Panc1 (cell line): Measurements from ENCODE around the gene CEP57. TPM values are rescaled to one million over a fixed set of nuclear protein-coding genes. Genes with fewer than 3 reads are reported as not detected.
"Not testable (repeated sequence)": the region's sequence is repeated elsewhere in the genome, so short reads cannot be mapped to it uniquely, and the experiment has no call there.

ENCODE experiments used
- ATAC-seq: fragments of 200-7000 bp; cut with Tn5 transposase; 2 replicates; pipeline ENCODE4 v1.9.1; 2020; ENCODE audit warnings: mild to moderate bottlenecking, moderate library complexity
- BruUV-seq: library from RNA; stranded (reverse); fragments of 400-500 nt; replicated peaks from 2 replicates; lab custom pipeline; 2021; lab: Mats Ljungman, UMichigan
- CTCF ChIA-PET: fragments of 300-600 bp; sonication (Branson Sonifier 250); formaldehyde crosslinking; loops from one replicate; lab custom pipeline; 2022; ENCODE audit warnings: antibody characterized with exemption; lab: Charles Lee
- POLR2A ChIA-PET: fragments of 300-600 bp; sonication (Branson Sonifier 250); formaldehyde crosslinking; loops from one replicate; lab custom pipeline; 2022; ENCODE audit warnings: antibody characterized with exemption; lab: Charles Lee
- DNase-seq: peaks from one replicate; pipeline ENCODE4 v3.0.0-alpha.2; 2010; ENCODE audit warnings: low read depth, low spot score
- H3K27ac ChIP-seq: 2 replicates; pipeline ENCODE4 v1.5.1; 2011; ENCODE audit warnings: mild to moderate bottlenecking, low read length, inconsistent platforms
- H3K27me3 ChIP-seq: fragments of 200-500 bp; sonication (Bioruptor generic); 2 replicates; pipeline ENCODE4 v1.6.0; 2014; ENCODE audit warnings: low read length, inconsistent platforms; ENCODE audit not compliant: control insufficient read depth, insufficient read depth
- H3K36me3 ChIP-seq: fragments of 200-500 bp; sonication (Bioruptor generic); 2 replicates; pipeline ENCODE4 v1.5.1; 2014; ENCODE audit warnings: inconsistent platforms, mild to moderate bottlenecking, low read length, moderate library complexity; ENCODE audit not compliant: control insufficient read depth, insufficient read depth
- H3K4me1 ChIP-seq: 2 replicates; pipeline ENCODE4 v1.5.1; 2011; ENCODE audit warnings: inconsistent platforms, mild to moderate bottlenecking, low read length, moderate library complexity; ENCODE audit not compliant: control insufficient read depth, insufficient read depth
- H3K4me3 ChIP-seq, 2 experiments: 2 replicates each; pipeline ENCODE4 v1.5.1; 2011 to 2012; ENCODE audit warnings: low read depth in 2 of 2, low read length in 2 of 2, mild to moderate bottlenecking in 2 of 2, inconsistent platforms in 1 of 2, moderate library complexity in 1 of 2
- H3K9me3 ChIP-seq: fragments of 200-500 bp; sonication (Bioruptor generic); 2 replicates; pipeline ENCODE4 v1.5.1; 2014; ENCODE audit warnings: low read depth, mild to moderate bottlenecking, inconsistent platforms, low read length, moderate library complexity; ENCODE audit not compliant: control insufficient read depth, insufficient read depth
- POLR2AphosphoS5 ChIP-seq: IDR thresholded peaks from 2 replicates; pipeline ENCODE4 v1.6.1; 2012; ENCODE audit warnings: mild to moderate bottlenecking, low read depth, low read length, moderate library complexity
- SIN3A ChIP-seq: IDR thresholded peaks from 2 replicates; pipeline ENCODE4 v1.6.1; 2012; ENCODE audit warnings: low read depth, mild to moderate bottlenecking, low read length, moderate library complexity, borderline replicate concordance; ENCODE audit not compliant: insufficient read depth
- TCF7L2 ChIP-seq: IDR thresholded peaks from 2 replicates; pipeline ENCODE4 v1.6.1; 2011; ENCODE audit warnings: mild to moderate bottlenecking, low read depth, low read length, inconsistent platforms
- in situ Hi-C: cut with HindIII; loops from 2 replicates; pipeline ENCODE4 v1.10.0; 2016; ENCODE audit warnings: low sequenced_read_pairs, low pct_unique_long_range_greater_than_20kb
- intact Hi-C: fragments of 100-400 bp; cut with micrococcal nuclease; formaldehyde crosslinking; loops from one replicate; pipeline ENCODE4 v1.10.0; 2022; ENCODE audit not compliant: unreplicated experiment
- total RNA-seq: library from RNA; stranded (reverse); gene quantifications from one replicate; pipeline ENCODE4 v1.2.1, GENCODE V29; 2021; ENCODE audit not compliant: unreplicated experiment
- TF ChIP-seq, protein P1 (sequence below): fragments of 450-650 bp; IDR thresholded peaks from 2 replicates; pipeline ENCODE4 v1.5.1; 2017; ENCODE audit warnings: mild to moderate bottlenecking
- TF ChIP-seq, protein P2 (sequence below), 2 experiments: IDR thresholded peaks; 2 replicates each; pipeline ENCODE4 v1.6.1; 2011 to 2012; ENCODE audit warnings: low read depth in 2 of 2, control low read depth in 1 of 2, low read length in 1 of 2, mild to moderate bottlenecking in 1 of 2, moderate library complexity in 1 of 2; ENCODE audit not compliant: insufficient read depth in 1 of 2

Gene CEP57
- total RNA-seq, 1 experiment from 2014 or later, result 50.3 TPM

DNA sequence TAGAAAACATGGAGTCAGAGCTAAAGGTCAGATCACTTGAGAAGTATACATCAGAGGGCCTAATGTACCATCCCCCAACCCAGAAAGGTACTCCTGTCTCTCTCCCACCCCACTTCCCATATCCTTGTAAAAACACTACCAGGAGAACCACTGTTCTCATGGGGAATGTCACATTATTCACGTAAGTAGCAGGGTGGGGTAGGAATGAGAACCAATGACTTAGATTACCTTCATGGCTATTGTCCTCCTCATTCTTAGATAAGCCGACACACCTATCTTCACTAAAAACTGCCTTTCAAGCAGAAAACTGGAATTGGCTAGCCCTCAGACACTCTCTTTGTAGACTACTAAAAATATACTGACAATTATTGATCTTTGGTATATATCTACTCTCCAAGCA is 63.6 kb downstream of the CEP57 start:
- ATAC-seq, result no peak
- Histone ChIP-seq H3K4me3 (no peak overlapping the region), H3K27ac (no peak overlapping the region), H3K36me3 (no peaks in the 10 kb centered on the region), H3K4me1 (0 out of 2 replicates have a peak, but pooled peaks cover 3% of the 10 kb centered on the region), H3K27me3 (no peaks in the 10 kb centered on the region), H3K9me3 (no peaks in the 10 kb centered on the region)
- in situ Hi-C loops (no loop called here), intact Hi-C loops (no loop called here)
- DNase-seq, result no peak
- ChIA-PET POLR2A (no interaction called here), CTCF (no interaction called here)
- TF ChIP-seq POLR2AphosphoS5, result no peak
- TF ChIP-seq, protein P1, sequence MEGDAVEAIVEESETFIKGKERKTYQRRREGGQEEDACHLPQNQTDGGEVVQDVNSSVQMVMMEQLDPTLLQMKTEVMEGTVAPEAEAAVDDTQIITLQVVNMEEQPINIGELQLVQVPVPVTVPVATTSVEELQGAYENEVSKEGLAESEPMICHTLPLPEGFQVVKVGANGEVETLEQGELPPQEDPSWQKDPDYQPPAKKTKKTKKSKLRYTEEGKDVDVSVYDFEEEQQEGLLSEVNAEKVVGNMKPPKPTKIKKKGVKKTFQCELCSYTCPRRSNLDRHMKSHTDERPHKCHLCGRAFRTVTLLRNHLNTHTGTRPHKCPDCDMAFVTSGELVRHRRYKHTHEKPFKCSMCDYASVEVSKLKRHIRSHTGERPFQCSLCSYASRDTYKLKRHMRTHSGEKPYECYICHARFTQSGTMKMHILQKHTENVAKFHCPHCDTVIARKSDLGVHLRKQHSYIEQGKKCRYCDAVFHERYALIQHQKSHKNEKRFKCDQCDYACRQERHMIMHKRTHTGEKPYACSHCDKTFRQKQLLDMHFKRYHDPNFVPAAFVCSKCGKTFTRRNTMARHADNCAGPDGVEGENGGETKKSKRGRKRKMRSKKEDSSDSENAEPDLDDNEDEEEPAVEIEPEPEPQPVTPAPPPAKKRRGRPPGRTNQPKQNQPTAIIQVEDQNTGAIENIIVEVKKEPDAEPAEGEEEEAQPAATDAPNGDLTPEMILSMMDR, result no peak
- TF ChIP-seq TCF7L2, result no peak
- TF ChIP-seq SIN3A, result no peak
- TF ChIP-seq, protein P2, sequence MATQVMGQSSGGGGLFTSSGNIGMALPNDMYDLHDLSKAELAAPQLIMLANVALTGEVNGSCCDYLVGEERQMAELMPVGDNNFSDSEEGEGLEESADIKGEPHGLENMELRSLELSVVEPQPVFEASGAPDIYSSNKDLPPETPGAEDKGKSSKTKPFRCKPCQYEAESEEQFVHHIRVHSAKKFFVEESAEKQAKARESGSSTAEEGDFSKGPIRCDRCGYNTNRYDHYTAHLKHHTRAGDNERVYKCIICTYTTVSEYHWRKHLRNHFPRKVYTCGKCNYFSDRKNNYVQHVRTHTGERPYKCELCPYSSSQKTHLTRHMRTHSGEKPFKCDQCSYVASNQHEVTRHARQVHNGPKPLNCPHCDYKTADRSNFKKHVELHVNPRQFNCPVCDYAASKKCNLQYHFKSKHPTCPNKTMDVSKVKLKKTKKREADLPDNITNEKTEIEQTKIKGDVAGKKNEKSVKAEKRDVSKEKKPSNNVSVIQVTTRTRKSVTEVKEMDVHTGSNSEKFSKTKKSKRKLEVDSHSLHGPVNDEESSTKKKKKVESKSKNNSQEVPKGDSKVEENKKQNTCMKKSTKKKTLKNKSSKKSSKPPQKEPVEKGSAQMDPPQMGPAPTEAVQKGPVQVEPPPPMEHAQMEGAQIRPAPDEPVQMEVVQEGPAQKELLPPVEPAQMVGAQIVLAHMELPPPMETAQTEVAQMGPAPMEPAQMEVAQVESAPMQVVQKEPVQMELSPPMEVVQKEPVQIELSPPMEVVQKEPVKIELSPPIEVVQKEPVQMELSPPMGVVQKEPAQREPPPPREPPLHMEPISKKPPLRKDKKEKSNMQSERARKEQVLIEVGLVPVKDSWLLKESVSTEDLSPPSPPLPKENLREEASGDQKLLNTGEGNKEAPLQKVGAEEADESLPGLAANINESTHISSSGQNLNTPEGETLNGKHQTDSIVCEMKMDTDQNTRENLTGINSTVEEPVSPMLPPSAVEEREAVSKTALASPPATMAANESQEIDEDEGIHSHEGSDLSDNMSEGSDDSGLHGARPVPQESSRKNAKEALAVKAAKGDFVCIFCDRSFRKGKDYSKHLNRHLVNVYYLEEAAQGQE (IDR thresholded peaks at IDR 0.05; ENCODE audit: insufficient read depth in 1 of 2, low read depth in 2 of 2, low read length in 1 of 2), result no peak
- BruUV-seq, result no TSS peak

DNA sequence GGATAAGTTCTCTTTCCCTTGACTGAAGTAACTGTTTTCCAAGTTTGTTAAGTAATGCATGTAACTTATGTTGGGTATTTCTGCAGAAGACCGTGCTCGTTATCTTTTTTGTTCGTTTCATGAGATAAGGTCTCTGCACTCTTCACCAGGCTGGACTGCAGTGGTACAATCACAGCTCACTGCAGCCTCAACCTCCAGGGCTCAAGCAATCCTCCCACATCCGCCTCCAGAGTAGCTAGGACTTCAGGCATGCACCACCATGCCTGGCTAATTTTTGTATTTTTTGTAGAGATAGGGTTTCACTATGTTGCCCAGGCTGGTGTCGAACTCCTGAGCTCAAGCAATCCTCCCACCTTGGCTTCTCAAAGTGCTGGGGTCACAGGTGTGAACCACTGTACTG is 64.1 kb downstream of the CEP57 start:
- in situ Hi-C loops, H3K36me3 ChIP-seq, CTCF ChIA-PET, ATAC-seq, H3K27ac ChIP-seq, H3K4me1 ChIP-seq, BruUV-seq, intact Hi-C loops, H3K27me3 ChIP-seq, H3K9me3 ChIP-seq, DNase-seq, POLR2A ChIA-PET, H3K4me3 ChIP-seq: not testable (repeated sequence)

DNA sequence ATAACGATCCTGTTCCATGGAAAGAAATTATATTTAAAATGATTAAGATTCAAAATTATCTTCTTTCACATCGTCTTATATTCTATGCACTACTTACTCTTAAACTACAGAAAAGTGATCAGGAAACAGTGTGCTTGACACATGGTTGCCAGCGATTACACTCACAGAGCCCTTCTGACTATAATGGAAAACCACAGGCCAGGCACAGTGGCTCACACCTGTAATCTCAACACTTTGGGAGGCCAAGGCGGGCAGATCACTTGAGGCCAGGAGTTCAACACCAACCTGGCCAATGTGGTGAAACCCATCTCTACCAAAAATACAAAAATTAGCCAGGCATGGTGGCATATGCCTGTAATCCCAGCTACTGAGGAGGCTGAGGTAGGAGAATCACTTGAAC is 69.7 kb downstream of the CEP57 start:
- DNase-seq, H3K36me3 ChIP-seq, H3K4me3 ChIP-seq, POLR2A ChIA-PET, H3K27me3 ChIP-seq, H3K4me1 ChIP-seq, ATAC-seq, intact Hi-C loops, H3K27ac ChIP-seq, BruUV-seq, in situ Hi-C loops, CTCF ChIA-PET, H3K9me3 ChIP-seq: not testable (repeated sequence)
